HUDEP-2 (cell line): ENCODE data around the gene MFSD8.
"Not testable (repeated sequence)": the region's sequence is repeated elsewhere in the genome, so short reads cannot be mapped to it uniquely, and the experiment has no call there.

Source experiments
- DNase-seq, 76 experiments: peaks; one replicate each; lab custom pipeline; 2025; ENCODE audit not compliant: unreplicated experiment in 76 of 76; lab: John Stamatoyannopoulos, UW

Gene MFSD8, protein sequence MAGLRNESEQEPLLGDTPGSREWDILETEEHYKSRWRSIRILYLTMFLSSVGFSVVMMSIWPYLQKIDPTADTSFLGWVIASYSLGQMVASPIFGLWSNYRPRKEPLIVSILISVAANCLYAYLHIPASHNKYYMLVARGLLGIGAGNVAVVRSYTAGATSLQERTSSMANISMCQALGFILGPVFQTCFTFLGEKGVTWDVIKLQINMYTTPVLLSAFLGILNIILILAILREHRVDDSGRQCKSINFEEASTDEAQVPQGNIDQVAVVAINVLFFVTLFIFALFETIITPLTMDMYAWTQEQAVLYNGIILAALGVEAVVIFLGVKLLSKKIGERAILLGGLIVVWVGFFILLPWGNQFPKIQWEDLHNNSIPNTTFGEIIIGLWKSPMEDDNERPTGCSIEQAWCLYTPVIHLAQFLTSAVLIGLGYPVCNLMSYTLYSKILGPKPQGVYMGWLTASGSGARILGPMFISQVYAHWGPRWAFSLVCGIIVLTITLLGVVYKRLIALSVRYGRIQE

DNA sequence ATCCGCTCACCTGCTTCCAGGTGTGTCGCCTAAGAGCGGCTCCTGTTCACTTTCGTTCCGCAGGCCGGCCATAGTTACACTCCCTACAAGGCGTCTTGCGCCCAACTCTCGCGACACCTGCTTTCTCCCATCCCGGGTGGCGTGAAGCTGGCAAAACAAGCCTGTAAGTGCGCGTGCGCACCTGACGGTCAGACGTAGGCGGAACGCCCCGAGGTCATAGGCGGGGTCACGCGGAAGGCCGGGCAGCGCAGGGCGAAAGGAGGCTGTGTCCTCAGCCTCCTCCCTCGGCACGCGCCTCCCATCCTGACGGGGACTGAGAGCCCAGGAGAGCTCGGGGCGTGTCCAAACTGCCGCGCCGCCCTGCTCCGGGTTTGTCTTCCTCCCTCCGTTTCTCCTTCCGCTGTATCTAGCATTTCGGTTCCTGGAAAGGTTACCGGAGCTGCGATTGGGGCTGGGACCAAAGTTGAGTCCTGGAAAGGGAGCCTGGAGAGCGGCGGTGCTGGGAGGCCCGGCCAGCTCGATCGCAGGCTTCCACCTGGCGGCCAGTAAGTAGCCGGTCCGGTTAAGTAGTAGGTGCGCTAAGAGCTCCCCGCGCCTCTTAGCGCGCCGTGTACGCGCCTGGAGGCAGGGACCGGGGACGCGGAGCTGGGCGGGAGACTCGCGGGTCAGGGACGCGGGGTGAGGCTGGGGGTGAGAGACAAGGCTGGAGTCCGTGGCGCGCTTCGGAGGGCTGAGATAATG, at the start of gene MFSD8, which contains the start of gene ABHD18:
MFSD8 (minus strand) TSS at position 112 of the 741 bp plus-strand sequence; CDS start at position 72, 40 bp downstream.
ABHD18 (plus strand) TSS at position 345 of the 741 bp plus-strand sequence. CDS start 17,550 bp downstream, outside the sequence.
- peak in 75 of 76 experiments; percentile 74 to 99 (median 98) for DNase-seq

GRCh38 chr4:128009428-128009827, 44.5 kb upstream of the MFSD8 start:
- no peak for DNase-seq

GRCh38 chr4:128006592-128006991, 41.6 kb upstream of the MFSD8 start:
- no peak for DNase-seq

DNA sequence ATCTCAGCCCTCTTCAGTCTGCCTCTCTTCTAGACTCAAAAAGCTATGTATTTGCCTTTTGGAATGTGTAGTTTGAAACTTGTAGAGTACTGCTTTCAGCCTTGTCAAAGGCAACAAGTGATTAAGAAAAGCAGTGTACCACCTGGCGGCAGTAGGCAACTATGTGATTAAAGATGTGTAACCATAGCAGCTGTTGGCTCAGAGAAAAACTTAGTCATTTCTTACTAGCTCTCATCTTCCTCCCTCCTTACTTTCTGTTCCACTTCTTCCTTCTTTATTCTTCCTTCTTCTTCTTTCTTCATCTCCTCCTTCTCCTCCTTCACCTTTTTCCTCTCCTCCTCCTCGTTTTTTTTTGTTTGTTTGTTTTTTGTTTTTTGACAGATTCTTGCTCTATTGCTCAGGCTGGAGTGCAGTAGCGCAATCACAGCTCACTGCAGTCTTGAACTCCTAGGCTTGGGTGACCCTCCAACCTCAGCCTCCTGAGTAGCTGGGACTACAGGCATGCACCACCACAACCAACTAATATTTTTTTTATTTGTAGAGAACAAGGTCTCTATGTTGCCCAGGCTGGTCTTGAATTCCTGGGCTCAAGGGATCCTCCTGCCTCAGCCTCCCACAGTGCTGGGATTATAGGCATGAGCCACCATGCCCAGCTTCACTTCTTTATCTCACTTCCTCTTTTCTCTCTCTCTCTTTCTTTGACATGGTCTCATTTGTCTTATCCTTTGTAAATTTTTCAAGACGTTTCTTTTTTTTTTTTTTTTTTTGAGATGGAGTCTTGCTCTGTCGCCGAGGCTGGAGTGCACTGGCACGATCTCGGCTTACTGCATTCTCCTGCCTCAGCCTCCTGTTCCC, 32.8 kb upstream of the MFSD8 start:
- no peak for DNase-seq

- DNase-seq: not testable (repeated sequence)
These were observed 31.5 kb upstream of the MFSD8 start for GRCh38 chr4:127996521-127996920.

GRCh38 chr4:127995776-127996175, 30.8 kb upstream of the MFSD8 start:
- no peak for DNase-seq

GRCh38 chr4:127993151-127993550, 28.2 kb upstream of the MFSD8 start:
- no peak for DNase-seq

DNA sequence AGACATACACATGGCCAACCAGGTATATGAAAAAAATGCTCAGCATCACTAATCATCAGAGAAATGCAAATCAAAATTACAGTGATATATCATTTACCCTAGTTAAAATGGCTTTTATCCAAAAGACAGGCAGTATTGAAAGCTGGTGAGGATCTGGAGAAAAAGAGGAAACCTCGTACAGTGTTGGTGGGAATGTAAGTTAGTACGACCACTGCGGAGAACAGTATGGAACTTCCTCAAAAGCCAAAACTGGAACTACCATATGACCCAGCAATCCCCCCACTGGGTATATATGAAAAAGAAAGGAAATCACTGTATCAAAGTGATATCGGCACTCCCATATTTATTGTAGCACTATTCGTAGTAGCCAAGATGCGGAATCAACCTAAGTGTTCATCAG, 23.7 kb upstream of the MFSD8 start:
- DNase-seq: no peak

- peak in 2 of 76 experiments; percentile 5 to 6 for DNase-seq
These were observed 21.0 kb upstream of the MFSD8 start for GRCh38 chr4:127985989-127986388.

GRCh38 chr4:127982445-127982844, 17.5 kb upstream of the MFSD8 start:
- DNase-seq: no peak

GRCh38 chr4:127978930-127979329, 14.0 kb upstream of the MFSD8 start:
- no peak for DNase-seq

DNA sequence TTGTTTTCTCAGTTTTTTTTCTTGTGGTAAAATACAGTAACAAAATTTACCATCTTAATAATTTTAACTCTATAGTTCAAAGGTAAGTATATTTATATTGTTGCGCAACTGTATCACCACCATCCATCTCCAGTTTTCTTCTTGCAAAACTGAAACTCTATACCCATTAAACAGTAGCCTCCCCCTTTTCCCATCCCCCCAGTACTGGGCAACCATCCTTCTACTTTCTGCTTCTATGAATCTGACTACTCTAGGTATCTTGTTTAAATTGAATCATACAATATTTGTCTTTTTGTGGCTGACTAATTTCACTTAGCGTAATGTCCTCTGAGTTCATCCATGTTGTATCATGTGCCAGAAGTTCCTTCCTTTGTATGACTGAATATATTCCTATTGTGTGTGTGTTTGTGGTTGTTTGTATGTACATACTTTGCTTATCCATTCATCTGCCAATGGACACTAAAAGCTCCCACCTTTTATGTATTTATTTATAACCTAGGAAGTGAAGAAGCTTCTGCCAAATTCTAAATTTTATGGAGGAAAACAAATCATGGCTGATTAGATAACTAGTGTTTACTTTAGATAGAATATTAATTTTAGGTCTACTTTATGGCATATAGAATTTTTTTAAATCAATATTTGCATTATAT, 10.3 kb upstream of the MFSD8 start:
- no peak for DNase-seq

- not testable (repeated sequence) for DNase-seq
These were observed 6.0 kb upstream of the MFSD8 start for GRCh38 chr4:127970925-127971324.

- peak in 51 of 76 experiments; percentile 1 to 62 (median 31) for DNase-seq
These were observed 3.6 kb upstream of the MFSD8 start for GRCh38 chr4:127968586-127968985.

GRCh38 chr4:127967141-127967775, 2.3 kb upstream of the MFSD8 start:
- peak in 1 of 76 experiments; percentile 3 for DNase-seq

- peak in 49 of 76 experiments; percentile 1 to 47 (median 25) for DNase-seq
These were observed 816 bp upstream of the MFSD8 start for GRCh38 chr4:127965803-127966175.

DNA sequence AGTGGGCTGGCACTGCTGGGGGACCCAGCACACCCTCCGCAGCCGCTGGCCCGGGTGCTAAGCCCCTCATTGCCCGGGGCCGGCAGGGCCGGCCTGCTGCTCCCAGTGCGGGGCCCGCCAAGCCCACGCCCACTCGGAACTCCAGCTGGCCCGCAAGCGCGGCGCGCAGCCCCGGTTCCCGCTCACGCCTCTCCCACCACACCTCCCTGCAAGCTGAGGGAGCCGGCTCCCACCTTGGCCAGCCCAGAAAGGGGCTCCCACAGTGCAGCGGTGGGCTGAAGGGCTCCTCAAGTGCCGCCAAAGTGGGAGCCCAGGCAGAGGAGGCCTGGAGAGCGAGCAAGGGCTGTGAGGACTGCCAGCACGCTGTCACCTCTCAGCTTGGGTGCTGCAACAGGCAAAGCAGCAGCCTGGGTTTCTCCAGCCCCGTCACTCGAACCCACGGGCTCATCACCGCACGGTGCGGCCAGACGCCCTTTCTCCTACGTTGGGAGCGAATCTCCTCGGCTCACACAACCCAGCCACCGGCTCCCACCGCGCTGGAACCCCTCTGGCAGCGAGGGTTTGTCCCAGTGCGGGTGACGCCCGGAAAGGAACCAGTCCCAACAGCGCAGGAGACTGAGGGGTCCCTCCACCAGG, 429 bp downstream of the MFSD8 start:
- peak in 22 of 76 experiments; percentile 14 to 56 (median 36) for DNase-seq

DNA sequence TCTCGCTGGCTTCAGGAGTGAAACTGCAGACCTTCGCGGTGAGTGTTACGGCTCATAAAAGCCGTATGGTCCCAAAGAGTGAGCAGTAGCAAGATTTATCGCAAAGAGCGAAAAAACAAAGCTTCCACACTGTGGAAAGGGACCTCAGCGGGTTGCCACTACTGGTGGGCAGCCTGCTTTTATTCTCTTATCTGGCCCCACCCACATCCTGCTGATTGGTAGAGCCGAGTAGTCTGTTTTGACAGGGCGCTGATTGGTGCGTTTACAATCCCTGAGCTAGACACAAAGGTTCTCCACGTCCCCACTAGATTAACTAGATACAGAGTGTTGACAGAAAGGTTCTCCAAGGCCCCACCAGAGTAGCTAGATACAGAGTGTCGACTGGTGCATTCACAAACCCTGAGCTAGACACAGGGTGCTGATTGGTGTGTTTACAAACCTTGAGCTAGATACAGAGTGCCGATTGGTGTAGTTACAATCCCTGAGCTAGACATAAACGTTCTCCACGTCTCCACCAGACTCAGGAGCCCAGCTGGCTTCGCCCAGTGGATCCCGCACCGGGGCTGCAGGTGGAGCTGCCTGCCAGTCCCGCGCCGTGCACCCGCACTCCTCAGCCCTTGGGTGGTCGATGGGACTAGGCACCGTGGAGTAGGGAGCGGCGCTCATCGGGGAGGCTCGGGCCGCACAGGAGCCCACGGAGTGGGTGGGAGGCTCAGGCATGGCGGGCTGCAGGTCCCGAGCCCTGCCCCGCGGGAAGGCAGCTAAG, 1.2 kb downstream of the MFSD8 start:
- DNase-seq: not testable (repeated sequence)
